SU-DHL-6 (cell line): ENCODE results near the gene SDK2.

ENCODE experiments used
- EZH2phosphoT487 ChIP-seq: fragments of 200-600 bp; sonication (generic), shearing (Covaris generic); conservative IDR thresholded peaks from 2 replicates; pipeline ENCODE4 v1.6.1; 2018; ENCODE audit warnings: mild to moderate bottlenecking, antibody characterized with exemption, low read length, moderate library complexity, mixed read lengths
- TF ChIP-seq, protein P1 (sequence below): fragments of 200-600 bp; sonication (generic); IDR thresholded peaks from one replicate; pipeline ENCODE4 v1.5.1; 2017; ENCODE audit warnings: antibody characterized with exemption, mild to moderate bottlenecking, low read length, moderate library complexity; ENCODE audit not compliant: insufficient read depth, poor library complexity, severe bottlenecking

DNA sequence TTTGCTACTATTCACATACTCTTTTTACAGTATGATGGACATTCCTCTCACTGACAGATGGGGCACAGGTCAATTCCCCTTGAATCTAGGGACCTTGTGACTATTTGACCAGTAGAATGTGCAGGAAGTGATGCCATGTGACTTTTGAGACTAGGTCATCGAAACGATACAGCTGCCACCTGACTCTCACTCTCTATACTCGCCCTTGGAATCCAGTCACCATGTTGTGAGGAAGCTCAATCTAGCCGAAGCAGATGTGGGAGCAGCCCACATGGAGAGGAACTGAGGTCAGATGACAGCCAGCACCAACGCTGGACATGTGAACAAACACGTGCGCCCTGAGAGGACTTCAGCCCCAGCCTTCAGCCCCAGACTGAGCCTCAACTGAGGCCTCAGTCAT lies 184.3 kb downstream of the SDK2 start:
- TF ChIP-seq, protein P1, sequence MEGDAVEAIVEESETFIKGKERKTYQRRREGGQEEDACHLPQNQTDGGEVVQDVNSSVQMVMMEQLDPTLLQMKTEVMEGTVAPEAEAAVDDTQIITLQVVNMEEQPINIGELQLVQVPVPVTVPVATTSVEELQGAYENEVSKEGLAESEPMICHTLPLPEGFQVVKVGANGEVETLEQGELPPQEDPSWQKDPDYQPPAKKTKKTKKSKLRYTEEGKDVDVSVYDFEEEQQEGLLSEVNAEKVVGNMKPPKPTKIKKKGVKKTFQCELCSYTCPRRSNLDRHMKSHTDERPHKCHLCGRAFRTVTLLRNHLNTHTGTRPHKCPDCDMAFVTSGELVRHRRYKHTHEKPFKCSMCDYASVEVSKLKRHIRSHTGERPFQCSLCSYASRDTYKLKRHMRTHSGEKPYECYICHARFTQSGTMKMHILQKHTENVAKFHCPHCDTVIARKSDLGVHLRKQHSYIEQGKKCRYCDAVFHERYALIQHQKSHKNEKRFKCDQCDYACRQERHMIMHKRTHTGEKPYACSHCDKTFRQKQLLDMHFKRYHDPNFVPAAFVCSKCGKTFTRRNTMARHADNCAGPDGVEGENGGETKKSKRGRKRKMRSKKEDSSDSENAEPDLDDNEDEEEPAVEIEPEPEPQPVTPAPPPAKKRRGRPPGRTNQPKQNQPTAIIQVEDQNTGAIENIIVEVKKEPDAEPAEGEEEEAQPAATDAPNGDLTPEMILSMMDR: no peak
- no peak for TF ChIP-seq EZH2phosphoT487
